Stimulated activated CD8-positive, alpha-beta memory T cell treated with anti-CD3 and anti-CD28 coated beads, Interleukin-15, amount 100 ng/mL, for 1 hour (primary cell): ENCODE data around the gene RAD21L1.
"Not testable (repeated sequence)": the region's sequence is repeated elsewhere in the genome, so short reads cannot be mapped to it uniquely, and the experiment has no call there.

Experiments used
- DNase-seq: peaks from one replicate; pipeline ENCODE4 v3.0.0-alpha.2; 2020; ENCODE audit warnings: low read depth

Gene RAD21L1

DNA sequence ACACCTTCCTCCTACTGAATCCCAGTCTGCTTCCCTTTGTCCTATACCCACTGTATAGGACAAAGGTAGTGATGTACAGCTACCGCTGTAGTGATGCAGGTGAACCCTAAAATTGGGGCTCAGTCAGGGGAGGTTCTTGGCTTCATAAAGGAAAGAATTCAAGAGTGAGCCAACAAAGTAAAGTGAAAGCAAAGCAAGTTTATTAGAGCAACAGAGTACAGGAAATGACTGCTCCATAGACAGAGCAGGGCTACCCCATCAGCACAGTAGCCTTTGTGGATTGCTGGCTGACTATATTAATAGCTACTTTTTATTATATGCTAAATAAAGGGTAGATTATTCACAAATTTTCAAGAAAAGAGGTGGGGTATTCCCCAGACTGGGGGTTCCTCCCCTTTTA, 25.9 kb upstream of the RAD21L1 start:
- no peak for DNase-seq

DNA sequence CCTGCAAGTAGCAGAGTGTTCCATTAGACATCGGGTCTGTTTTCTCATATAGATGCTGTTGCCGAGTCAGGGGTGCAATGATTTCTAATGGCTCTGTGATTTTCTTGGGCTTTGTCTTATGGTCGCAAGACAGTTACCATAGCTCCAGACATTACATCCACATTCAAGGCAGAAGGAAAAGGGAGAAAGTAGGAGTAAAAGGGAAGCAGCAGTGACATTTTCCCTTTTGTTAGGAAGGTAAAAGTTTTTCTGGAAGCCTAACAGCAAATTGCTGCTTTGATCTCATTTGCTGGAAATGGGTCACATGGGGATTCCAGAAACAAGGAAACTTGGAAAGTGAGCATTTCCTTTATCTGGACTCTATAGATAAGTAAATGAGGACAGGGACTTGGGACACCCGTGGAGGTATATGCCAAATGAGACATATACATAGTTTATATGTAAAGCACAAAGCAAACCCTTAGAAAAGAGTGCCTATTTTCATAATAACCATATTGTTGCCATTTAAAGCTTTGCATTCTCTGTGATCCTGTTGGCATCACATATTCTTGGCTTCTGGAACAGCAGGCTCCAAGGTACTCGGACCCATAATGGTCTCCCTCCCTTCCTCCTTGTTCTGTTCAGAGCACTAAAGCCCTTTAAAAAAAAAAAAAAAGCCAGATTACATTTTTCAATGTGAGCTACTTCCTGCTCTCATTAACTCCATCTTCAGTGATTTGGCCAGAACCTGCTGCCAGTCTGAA, 22.9 kb upstream of the RAD21L1 start, which contains the start of gene C20orf202:
C20orf202 (plus strand) TSS at position 693 of the 743 bp plus-strand sequence. CDS start 132 bp downstream, outside the sequence.
- no peak for DNase-seq

DNA sequence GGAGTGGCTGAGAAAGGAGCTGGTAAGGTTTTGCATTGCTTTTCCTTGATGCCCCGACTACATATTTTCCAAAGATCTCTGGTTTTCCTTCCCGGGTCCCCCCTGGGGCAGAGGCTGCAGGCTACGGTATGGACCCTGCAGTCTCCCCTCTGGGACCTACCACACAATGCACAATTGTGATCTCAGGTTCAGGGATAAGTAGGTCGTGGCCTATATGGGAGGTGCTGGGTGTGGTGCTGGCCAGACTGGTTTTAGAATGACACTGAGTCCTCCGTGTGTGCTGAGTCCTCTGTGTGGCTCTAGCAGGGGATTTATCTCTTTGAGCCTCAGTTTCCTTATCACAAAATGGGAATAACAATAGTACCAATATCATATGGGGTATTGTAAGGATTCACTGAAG, 22.2 kb upstream of the RAD21L1 start:
- no peak for DNase-seq

GRCh38 chr20:1204113-1204512, 21.7 kb upstream of the RAD21L1 start:
- DNase-seq, result no peak

DNA sequence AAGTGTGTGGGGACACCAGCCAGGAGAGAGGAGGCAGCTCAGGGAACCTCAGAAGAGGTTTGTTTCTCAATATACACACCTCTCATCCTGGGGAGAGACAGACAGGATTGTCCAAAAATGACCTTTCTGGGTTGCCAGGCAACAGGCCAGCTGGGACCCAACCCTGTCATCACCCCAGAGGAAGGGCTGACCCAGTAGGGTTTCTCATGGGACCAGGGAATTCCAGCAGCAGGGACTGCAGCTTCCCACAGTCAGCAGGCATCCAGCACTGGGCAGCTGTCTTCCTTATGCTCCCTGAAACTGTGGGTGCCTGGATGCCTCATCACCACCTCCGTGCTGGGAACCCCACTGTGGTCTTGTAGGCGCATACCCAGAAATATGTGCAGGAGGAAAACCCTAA, 21.3 kb upstream of the RAD21L1 start:
- DNase-seq, result no peak

- DNase-seq, result no peak
Measured at GRCh38 chr20:1205802-1206201, 20.0 kb upstream of the RAD21L1 start.

DNA sequence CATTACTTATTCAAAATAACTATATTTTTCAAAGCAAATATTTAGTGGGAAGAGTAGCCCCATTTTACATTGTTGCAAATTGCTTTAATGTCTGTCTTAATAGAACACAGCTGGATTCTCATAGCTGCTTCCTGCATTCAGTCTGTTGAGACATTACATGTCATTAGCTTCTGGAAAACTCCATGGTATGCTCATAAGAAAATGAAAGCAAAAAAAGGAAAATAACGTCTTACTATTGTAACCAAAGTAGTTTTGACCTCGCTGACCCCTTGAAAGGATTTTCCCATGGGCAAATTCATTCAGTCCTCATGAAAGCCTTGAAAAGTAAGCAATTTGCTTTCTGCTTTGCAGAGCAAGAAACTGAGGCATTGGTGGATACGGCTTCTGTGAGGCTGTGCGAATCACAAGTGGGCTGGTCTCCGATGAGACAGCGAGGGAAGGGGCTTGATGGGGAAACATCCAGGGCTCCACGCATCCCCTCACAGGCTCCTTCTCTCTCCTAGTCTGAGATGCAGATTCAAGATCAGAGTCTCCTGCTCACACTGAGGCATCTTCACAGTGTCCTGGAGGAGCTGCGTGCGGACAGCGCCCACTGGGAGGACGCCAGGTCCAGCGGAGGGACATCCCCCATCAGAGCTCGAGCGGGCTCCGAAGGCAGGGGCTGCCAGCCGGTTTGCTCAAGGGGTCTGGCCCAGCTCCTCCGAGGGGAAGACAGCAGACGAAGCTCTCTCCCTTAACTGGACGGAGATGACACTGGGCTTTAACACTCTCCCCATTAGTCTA, 19.3 kb upstream of the RAD21L1 start:
- no peak for DNase-seq

GRCh38 chr20:1207293-1207878, 18.5 kb upstream of the RAD21L1 start:
- no peak for DNase-seq

DNA sequence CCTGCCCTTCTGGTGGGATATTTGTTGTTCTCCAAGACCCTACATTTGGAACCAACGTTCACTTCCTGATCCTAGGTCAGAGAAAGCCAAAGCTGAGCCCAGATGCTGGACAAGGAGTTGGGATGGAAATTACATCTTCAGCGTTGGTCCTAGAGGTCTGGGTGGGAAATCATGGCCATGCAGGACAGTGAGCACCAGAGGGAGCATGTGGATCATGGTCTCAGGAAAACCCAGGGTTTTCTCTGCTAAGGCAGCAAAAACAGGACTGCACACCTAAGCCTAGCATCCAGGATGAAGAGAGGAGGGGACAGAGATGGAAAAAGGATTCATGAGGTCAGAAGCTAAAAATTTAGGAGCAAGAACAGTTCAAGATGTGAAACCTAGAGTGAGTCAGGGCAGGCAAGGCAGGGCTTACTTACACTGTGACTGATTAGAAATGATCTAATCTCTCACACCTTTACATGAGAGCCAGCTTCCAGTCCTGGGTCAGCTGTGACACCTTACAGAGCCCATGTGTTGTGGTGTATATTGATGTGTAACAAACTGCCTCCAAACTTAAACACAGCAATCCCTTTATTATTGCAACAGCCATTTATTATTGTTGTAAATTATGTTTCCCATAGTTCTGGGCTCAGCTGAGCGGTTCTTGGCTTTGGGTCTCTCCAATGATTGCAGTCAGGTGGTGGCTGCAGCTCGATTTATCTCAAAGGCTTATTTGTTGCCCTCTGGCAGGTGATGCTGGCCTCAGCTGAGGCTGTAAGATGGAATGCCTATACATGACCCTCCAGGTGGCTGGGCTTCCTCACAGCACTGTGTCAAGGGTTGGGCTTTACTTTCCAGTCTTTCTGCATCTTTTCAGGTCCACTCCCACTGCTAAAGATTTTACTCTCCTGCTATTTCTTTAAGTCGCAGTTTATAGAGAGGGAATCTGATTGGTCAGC, 16.1 kb upstream of the RAD21L1 start:
- no peak for DNase-seq

DNA sequence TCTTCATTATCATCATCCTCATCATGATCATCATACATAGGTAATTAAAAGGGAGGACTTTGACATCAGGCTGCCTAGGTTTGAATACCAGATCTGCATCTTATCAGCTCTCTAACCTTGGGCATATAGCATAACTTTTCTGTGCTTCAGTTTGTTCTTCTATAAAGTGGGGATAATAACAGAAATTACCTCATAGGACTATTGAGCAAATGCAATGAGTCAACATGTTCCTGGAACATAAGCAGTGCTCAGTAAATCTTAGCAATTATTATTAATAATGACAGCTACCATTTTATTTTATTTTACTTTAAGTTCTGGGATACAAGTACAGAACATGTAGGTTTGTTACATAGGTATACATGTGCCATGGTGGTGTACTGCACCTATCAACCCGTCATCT, 15.3 kb upstream of the RAD21L1 start:
- no peak for DNase-seq

DNA sequence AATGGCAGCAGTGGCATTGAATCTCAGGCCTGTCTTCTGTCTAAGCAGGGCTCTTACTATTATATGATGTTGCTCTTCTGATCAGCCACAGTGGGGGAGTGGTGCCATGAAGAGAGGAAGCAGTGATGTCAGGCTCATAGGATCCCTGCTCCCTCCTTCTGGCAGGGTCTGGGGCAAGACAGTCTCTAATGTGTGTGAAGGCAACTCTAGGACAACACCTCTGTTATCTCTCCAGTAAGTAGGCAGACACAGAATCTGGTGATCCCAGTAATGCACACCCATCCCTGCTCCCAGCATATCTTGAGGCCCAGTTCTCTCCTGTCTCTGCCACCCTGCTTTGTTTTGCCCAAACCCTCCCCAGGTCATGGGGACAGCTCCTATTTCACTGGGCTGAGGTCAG, 13.8 kb upstream of the RAD21L1 start:
- no peak for DNase-seq

- DNase-seq, result peak; percentile 43
Measured at GRCh38 chr20:1212607-1213396, 13.0 kb upstream of the RAD21L1 start.

- no peak for DNase-seq
Measured at GRCh38 chr20:1214838-1215261, 11.0 kb upstream of the RAD21L1 start.

- DNase-seq, result no peak
Measured at GRCh38 chr20:1215386-1216170, 10.3 kb upstream of the RAD21L1 start.

GRCh38 chr20:1216527-1217427, 9.1 kb upstream of the RAD21L1 start:
- DNase-seq, result not testable (repeated sequence)

DNA sequence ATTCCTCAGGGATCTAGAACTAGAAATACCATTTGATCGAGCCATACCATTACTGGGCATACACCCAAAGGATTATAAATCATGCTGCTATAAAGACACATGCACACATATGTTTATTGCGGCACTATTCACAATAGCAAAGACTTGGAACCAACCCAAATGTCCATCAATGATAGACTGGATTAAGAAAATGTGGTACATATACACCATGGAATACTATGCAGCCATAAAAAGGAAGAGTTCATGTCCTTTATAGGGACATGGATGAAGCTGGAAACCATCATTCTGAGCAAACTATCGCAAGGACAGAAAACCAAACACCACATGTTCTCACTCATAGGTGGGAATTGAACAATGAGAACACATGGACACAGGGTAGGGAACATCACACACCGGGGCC, 3.1 kb upstream of the RAD21L1 start:
- DNase-seq, result not testable (repeated sequence)

GRCh38 chr20:1224205-1224890, 1.5 kb upstream of the RAD21L1 start:
- DNase-seq, result no peak

GRCh38 chr20:1225263-1225782, 521 bp upstream of the RAD21L1 start:
- DNase-seq, result no peak
